GM03348 (cell line): ENCODE data around the gene RNF222.

ENCODE experiments used
- DNase-seq: peaks from one replicate; pipeline ENCODE4 v3.0.0; 2012; ENCODE audit warnings: low spot score

Gene RNF222, protein sequence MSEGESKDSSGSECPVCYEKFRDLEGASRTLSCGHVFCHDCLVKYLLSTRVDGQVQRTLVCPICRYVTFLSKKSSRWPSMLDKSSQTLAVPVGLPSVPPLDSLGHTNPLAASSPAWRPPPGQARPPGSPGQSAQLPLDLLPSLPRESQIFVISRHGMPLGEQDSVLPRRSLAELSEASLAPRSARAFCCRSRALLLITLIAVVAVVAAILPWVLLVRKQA

DNA sequence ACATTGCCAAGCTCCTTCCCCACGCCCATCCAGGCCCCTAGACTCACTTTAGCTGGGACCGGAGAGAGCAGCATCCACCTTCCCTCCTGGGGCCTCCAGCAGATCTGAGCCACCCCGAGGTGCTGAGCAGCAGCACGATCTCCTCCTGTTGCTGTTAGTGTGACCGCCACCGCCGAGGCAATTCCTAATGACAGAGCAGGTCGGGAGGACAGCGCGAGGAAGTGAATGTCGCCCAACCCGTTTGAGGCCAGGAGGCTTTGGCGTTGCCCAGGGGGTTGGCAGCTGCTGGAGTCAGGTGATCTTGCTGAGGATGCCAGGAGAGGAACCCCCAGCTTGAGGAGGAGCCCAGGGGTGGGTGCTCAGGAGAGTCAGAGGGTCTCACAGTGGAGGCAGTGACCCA lies at the start of gene RNF222:
TSS of gene RNF222 (minus strand) at position 192 of the 400 bp plus-strand sequence. CDS start 4,366 bp downstream, outside the sequence.
- no peak for DNase-seq

DNA sequence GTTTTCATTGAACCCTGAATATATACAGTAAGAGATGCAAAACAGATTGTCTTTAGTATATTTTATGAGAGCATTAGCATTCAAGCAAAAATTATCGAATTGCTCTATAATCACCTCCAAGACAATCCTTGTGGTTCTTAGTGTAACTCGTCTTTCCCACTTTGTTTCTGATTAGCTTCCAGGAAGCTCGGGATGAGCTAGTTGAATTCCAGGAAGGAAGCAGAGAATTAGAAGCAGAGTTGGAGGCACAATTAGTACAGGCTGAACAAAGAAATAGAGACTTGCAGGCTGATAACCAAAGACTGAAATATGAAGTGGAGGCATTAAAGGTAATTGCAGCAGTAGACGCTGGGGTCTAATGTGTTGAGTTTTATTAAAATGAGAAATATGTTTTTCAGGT lies 47.9 kb upstream of the RNF222 start:
- DNase-seq = no peak

DNA sequence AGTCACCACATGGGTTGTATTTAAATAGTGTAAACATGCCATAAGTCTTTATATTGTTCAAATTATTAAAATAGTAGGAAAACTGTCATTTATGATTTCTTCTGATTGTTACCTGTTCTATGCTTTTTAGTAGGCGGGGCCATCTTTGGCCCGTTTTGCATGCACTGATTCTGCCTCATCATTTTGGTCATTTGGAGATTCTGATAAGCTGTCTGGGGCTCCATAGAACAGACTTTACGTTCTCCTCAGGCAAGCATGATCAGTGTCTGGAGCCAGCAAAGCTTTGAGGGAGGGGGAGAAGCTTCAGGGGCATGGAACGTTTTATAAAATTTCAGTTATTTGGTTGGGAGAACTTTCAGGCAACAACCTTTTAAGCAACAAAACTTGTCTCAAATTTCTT lies 46.9 kb upstream of the RNF222 start:
- DNase-seq = no peak

DNA sequence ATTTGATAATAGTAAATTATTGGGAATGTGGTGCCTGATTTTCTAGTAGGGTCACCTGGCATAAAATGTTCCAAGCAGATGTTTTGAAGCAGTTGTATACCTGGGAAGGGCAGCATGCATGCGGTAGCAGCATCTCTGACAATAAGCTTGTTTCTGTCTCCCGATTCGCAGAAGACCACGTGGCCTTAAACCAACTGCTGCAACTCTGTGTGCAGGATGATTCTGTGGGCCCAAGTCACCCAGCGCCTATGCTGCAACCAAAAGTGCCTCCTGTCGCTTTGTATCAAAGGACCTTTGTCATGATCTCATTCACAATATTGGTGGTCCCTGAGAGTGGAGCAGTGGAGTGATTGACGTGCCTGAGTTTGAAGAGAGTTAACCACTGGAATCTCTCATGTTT lies 46.1 kb upstream of the RNF222 start:
- no peak for DNase-seq

DNA sequence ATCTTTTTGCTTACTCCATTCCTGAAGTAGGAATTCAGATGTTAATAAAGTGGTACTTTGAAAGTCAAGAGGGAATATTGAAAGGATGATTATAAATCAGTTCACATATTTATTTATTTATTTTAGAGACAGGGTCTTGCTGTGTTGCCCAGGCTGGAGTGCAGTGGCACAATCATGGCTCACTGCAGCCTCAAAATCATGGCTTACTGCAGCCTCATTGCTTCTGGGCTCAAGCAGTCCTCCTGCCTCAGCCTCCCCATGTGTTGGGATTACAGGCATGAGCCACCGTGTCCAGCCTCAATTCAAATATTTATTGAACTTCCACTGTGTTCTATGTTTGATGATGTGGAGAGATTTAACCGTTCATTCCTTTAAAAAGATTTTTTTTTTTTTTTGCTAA lies 44.7 kb upstream of the RNF222 start:
- DNase-seq = no peak

DNA sequence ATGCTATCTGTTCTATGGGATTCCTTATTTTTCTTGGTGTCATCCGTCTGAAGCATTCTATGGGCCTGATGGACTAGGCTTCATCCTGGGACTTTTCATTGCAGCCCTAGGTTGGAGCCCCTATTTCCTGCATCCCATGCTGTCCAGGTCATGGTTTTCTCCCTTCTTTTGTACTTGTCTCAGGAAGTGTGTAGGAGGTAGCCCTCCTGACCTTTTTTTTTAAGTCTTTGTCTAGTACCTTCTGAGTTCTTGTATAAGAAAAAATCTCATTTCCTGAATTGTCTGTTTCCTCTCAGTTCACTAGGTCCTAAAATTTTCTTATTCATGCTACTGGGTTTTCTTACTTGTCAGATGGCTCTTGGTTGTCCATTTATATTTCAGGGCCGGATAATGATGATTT lies 44.1 kb upstream of the RNF222 start:
- no peak for DNase-seq

DNA sequence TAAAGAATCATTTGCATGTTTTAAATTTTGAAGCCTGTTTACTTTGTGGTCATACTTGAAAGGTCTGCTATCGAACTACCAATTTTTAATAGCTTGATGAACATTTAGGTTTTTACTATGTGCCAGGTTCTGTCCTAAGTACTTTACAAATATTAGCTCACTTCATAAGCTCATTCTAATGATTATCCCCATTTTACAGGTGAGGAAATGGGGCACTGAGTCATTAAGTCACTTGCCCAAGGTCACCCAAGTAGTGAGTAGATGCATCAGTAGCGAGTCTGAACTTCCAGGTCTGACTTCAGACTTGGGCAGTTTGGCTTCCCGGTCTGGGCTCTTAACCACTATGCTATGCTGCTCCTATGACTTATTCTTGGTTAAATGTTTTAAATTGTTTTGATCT lies 42.1 kb upstream of the RNF222 start:
- no peak for DNase-seq

DNA sequence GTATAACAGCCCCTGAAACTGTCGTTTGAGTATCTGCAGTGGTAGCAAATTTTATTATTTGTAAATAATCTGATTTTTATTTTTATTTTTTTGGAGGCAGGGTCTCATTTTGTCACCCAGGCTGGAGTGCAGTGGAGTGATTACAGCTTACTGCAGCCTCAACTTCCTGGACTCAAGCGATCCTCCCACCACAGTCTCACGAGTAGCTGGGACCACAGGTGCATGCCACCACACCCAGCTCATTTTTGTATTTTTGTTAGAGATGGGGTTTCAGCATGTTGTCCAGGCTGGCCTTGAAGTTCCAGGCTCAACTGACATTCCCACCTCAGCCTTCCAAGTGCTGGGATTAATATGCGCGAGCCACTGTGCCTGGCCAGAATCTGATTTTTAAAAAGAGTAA lies 40.8 kb upstream of the RNF222 start:
- no peak for DNase-seq

DNA sequence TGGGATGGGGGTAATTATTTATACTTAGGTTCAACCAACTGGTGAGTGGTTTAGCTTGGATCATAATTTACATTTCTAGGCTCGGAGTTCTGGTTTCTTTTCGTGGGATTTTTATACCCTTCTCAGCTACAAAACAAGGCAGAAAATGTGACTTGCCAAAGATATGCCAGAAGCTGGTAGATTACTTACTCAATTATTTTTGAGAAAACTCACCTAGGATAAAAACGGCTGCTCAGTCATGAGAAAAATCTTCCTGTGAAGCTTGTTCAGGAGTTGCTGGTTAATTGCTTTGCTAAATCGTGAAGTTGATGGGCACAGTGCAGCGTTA lies 39.2 kb upstream of the RNF222 start:
- no peak for DNase-seq

DNA sequence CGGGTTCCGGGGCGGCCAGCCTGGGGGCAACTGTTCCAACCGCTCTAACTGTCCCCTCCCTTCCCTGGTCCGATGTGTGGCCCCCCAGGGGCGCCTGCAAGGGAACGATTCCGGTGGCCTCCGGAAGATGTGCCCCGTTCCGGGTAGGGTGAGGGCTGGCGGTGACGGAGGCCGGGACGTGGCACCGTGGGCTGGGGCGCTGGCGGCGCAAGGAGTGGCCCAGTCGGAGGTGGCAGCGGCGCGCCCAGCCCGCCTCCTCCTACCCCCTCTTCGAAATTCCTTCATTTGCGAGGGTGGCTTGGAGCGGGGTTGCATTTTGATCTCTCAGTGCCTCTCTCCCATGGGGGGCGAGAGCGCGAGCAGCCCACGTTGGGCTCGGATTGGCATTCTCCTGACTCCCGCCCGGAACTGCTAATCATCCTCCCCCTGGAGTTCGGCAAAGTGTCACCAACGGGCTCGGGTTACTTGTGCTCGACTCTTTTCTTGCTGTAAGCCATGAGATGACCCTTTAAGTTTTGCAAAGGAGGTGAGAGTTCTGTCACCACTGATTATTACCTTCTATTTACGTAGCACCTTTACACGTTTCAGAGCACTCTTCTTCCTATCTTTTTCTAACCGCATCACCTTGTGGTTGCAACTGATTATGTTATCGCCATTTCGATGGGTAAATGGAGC lies 38.7 kb upstream of the RNF222 start:
- peak; percentile 78 for DNase-seq

DNA sequence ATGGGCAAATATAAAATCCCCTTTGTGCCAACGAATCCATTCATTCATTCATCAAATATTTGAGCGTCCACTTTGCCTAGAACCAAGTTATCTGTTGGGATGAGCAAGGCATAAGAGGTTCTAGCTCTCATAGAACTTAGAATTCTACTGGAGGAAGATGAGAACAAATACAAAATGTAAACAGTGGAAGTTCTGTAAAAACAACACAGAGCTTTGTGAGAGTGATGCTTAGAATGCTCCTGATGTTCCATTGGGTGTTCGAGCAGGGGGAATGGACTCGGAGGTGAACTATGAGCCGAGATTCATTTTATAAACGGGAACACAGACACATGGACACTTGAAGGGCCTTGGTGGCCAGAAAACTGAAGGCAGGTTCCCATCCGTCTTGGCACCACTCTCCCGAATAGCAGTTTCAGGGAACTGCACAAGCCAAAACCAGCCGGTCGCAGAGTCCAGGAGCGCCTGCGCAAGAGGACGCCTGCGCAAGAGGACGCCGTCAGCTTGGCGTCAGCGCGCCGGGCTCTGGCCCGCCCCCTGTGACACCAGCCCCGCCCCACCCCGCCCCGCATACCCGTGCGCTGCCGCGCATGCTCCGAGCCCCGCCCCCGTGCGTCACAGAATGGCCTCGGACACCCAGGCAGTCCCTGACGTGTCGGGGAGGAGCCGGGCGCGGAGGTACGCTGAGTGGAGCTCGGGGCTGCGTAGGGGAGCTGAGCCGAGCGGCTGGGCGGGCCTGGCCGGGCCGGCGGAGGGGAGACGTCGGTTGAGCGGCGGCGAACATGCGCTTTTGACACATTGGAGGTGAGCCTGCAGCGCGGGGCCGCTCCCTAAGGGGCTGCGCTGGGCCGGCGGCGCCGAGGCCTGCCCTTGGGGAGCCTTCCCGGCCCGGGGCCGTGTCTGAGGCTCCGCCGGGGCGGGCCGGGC lies 37.9 kb upstream of the RNF222 start, which contains the start of gene NDEL1:
TSS of gene NDEL1 (plus strand) at position 640 of the 924 bp plus-strand sequence. CDS start 8,388 bp downstream, outside the sequence.
- DNase-seq = peak; percentile 100

DNA sequence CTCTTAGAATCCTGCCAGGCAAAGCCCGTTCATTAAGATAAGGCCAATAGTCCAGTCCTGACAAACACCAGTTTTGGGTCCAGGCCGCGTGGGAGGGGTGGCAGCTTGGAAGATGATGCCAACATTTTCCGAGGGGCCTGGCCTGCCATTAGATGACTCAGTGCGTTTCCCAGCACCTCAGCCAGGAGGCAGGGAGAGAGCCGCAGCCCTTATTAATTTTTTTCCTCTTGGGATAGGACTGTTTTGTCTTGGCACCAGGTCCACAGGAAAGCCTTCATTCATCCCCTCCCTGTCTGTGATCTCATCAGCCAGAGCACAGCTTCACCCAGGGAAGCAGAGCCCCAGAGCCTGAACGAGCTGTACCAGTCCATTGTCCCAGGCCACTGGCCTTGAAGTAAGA lies 33.3 kb upstream of the RNF222 start:
- peak; percentile 82 for DNase-seq

DNA sequence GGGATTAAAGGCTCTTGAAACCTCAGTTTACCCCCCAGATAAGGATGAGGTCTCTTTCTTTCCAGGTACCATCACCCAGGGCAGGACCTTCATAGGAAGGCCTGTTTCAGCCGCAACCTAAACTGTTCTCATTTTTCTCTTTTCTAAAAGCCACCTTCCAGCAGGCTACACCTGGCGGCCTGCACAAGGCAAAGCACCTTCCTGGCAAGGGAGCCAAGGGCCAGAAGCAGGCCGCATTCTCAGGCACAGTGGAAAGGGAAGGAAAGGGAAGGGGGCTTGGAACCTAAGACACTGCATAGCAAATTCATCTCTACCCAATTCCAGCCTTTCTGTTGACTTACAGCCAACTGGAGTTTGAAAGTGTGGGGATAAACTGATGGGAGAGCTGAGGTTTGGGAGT lies 29.2 kb upstream of the RNF222 start:
- no peak for DNase-seq

DNA sequence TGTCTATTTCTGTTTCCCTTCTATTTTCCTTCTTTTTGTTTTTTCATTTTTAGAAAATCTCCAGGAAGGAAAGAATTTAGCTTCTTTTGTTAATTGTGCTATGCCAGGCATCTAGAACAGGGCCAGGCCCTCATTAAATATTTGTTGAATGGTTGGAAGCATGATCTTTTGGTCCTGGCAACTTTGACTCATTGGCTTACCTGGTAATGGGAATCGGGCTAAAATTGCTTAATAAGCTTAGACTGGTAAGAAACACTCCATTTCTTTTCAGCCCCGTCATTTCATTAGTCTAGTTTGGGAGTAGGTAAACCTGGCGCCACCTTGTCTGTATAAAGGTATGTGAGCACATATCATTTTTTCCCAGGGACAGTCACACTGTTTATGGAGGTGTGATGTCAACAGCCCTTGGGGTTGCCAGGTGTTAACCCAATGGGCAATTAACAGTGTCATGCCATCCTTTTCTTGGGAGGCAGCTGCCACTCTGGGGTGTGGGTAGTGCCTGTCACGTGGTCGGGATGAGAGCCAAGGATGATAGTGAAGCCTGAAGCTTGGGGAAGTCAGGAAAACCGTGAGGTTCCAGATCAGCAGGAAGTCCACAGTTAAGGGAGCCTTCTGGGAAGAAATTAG lies 28.6 kb upstream of the RNF222 start:
- DNase-seq = no peak

DNA sequence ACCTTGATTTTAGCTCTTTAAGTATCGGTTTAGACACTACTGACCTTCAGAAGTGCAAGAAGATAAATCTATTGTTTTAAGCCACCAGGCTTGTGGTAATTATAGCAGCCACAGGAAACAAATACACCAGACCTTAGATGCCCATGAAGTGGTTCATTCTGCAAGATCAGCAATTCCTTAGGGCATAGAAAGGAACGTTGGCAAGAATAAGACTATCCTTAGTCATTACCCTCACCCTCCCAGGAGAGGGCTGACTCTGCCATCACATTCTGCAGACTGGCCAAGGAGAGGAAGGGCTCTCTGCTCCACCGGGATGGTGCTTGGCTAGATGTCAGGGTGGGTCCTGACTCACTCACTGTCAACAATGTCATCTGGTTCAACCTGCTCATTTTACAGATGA lies 23.9 kb upstream of the RNF222 start:
- DNase-seq = no peak

DNA sequence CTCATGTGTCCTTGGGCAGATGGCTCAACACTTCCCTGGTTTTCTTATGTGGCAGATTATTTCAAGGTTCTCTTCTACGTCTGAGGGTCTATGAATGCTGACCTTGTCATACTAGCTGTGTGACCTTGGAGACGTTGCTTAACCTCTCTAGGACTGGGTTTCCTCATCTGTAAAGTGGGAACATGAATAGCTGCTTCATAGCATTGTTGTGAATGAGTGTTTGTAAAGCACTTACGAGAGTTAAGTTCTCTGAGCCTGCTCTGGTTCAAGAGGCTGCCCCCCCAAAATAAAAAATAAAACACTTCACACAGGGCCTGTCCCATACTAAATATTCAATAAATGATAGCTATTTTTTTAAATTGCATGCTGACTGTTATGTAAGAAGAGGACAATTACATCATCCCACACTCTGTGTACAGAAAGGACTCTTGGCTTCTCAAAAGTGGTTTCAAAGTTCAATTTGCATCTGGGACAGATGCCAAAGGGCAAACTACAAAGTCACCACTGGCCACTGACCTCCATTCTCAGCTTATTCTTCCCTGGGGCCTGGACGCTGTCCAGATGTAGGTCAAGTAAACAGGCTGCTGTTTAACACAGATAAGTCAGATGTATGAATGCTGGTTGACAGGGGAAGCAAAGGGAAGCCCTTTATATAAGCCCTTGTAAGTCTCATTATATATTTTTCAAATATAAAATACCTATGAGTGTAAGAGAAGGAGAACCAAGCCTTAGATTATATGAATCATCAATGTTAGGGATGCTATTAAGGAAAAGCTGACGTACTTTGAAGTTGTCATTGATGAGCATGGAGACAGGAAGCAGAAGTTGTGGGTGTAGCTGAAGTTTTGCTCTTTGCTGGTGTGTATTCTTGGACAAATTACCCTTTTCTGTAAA lies 22.7 kb upstream of the RNF222 start:
- peak; percentile 15 for DNase-seq

DNA sequence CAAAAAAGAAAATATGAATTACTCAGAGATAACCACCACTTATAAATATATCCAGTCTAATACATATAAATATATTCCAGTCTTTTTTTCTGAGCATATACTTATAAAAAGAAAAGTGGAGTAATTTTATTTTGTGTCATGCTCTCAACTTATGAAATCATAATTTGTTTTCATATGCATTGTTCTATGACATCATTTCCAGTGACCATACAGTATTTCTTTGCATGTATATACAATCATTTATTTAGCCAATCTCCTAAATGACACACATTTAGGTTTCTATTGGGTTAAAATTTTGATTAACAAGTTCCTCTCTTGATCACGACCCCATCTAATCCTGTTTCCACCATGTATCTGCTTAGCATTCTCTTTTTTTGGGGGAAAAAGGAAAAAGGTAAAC lies 21.7 kb upstream of the RNF222 start:
- DNase-seq = no peak

DNA sequence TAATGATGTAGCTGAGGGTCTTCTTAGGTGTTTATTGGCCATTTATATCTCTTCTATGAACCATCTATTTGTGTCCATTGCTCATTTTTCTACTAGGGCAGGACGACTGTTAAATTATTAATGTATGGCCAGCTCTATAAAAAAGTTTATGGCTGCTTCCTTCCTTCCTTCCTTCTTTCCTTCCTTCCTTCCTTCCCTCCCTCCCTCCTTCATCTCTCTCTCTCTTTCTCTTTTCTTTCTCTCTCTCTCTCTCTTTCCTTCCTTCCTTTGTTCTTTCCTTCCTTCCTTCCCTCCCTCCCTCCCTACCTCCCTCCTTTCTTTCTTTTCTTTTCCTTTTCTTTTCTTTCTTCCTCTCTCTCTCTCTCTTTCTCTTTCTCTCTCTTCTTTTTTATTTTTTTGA lies 20.8 kb upstream of the RNF222 start:
- DNase-seq = no peak

DNA sequence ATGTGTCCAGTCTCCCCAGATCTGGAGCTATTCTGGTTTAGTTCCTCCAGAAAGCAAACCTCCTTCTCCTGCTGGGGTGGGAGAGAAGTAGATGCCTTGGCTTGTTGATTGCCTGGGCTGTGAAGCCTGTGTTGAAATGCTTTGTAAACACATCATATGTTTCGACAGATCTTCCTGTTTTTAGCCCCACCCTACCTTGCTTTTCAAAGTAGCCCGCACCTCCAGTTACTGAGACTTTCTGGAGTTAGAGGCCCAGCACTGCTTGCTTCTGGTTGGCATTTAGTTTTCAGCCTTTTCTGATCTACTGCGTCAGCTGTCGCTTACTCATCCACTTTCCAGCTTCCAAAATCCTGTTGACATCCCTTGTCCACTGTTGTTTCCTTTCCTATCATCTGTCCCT lies 20.2 kb upstream of the RNF222 start:
- DNase-seq = no peak

DNA sequence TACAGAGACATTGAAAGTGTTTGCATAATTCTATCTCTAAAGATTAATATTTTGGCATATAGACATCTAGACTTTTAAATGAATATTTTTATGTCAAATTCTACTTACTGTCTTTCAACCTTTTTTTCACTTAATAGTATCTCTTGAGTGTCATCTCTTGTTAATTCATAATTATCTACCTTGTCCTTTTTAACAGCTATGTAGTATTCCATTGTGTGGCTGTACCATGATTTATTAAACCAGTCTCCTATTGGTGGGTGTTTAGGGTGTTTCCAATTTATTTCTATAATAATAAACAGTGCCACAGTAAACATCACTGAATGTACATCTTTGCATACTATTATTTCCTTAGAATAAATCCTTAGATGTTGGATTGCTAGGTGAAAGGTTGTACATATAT lies 16.3 kb upstream of the RNF222 start:
- no peak for DNase-seq

DNA sequence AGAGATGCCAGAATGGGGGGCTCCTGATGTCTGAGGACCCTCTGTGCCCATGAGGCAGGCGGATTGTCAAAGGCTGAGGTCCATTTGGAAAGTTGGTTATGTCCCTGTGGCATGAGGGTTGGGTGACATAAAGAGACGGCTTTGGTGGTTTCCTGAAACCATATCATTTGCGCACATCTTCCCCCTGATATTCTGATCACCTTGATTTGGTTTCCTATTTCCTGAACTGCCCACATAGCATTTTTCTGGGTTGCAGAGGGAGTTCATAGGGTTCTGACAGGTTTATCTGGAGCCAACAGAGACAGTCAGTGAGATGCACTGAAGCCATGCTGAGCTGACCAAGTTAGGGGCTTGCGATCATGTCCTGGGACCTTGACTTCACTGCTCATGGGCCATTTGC lies 15.7 kb upstream of the RNF222 start:
- no peak for DNase-seq

DNA sequence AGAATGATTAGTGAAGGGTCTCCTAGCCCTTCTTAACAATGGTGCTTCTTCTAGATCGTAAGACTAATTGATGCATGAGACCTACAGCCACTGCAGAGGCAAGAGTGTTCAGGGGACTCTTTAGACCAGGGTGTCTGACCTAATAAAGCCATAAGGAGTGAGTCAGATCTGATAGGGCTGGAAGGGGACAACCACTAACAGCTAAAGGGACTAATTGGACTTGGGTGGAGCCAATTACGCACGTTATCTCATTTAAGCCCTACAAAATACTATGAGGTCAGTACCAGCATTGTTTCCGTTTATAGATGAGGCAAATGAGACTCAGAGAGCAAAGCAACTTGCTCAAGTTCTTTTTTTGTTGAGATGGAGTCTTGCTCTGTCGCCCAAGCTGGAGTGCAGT lies 14.5 kb upstream of the RNF222 start:
- DNase-seq = no peak
